GM12891 (cell line): ENCODE measurements around the gene SPECC1.

ENCODE experiments used
- PAX5 ChIP-seq: IDR thresholded peaks from 2 replicates; pipeline ENCODE4 v1.6.1; 2011; ENCODE audit warnings: low read length, moderate library complexity, mild to moderate bottlenecking; ENCODE audit not compliant: insufficient read depth, severe bottlenecking
- POLR2A ChIP-seq: IDR thresholded peaks from 2 replicates; pipeline ENCODE4 v1.6.1; 2011; ENCODE audit warnings: low read depth, low read length, control low read depth
- POLR2AphosphoS5 ChIP-seq: IDR thresholded peaks from 2 replicates; pipeline ENCODE4 v1.6.1; 2011; ENCODE audit warnings: low read depth, low read length, control low read depth
- POU2F2 ChIP-seq: IDR thresholded peaks from 2 replicates; pipeline ENCODE4 v1.6.1; 2011; ENCODE audit warnings: low read depth, mild to moderate bottlenecking, control low read depth, low read length, moderate library complexity
- SPI1 ChIP-seq: IDR thresholded peaks from 2 replicates; pipeline ENCODE4 v1.6.1; 2011; ENCODE audit warnings: low read depth, low read length, control low read depth
- TAF1 ChIP-seq: IDR thresholded peaks from 2 replicates; pipeline ENCODE4 v1.6.1; 2011; ENCODE audit warnings: low read depth, low read length, control low read depth

DNA sequence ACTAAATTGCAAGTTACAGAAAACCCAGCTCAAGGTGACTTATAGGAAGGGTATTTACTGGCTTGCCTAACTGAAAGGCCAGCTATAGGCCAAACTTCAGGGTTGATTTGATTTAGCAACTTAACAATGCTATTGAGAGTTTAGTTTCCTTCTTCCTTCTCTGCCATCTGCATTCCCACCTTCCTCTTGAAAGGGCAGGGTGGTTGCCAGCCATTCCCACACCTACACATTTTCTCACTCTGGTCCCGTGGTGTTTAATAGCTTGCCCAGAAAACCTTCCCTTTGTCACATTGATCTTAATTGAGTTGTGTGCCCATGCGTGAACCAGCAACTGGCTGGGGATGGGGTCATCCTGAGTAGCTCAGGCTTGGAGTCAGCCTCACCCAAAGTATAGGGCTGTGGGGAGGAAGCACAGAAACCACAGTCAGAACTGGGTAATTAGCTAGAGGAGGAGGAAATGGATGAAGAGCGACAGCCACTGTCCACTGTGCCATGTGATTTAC lies 194.7 kb downstream of the SPECC1 start:
- TF ChIP-seq POLR2A (no peak), TAF1 (no peak), POLR2AphosphoS5 (no peak), SPI1 (0 out of 2 replicates have a peak, but pooled peaks have one; percentile 15), PAX5 (no peak), POU2F2 (no peak)
